Lower lobe of right lung (tissue), 2 donors: ENCODE measurements around the gene G2E3. TPM values are rescaled to one million over a fixed set of nuclear protein-coding genes. Genes with fewer than 3 reads are reported as not detected.
A peak's percentile ranks its signal among the peaks of the same experiment; 100 is the strongest.

ENCODE experiments used
- ATAC-seq, 2 donors: fragments of 200-7000 bp; cut with Tn5 transposase; one replicate each; pipeline ENCODE4 v1.9.1; 2020 to 2022; ENCODE audit warnings: mild to moderate bottlenecking in 2 of 2, moderate library complexity in 2 of 2
- DNase-seq: peaks from one replicate; pipeline ENCODE4 v3.0.0-alpha.2; 2020
- H3K27ac ChIP-seq: fragments of 200-600 bp; one replicate; pipeline ENCODE4 v1.8.0; 2022
- H3K27me3 ChIP-seq: fragments of 200-600 bp; one replicate; pipeline ENCODE4 v1.8.0; 2022; ENCODE audit warnings: low read depth
- H3K36me3 ChIP-seq: fragments of 200-600 bp; one replicate; pipeline ENCODE4 v1.8.0; 2022; ENCODE audit warnings: mild to moderate bottlenecking
- H3K4me1 ChIP-seq: fragments of 200-600 bp; one replicate; pipeline ENCODE4 v1.8.0; 2022
- H3K4me3 ChIP-seq: fragments of 200-600 bp; one replicate; pipeline ENCODE4 v1.8.0; 2022; ENCODE audit warnings: mild to moderate bottlenecking
- H3K9me3 ChIP-seq: fragments of 200-600 bp; one replicate; pipeline ENCODE4 v1.8.0; 2022
- CTCF ChIP-seq: fragments of 200-600 bp; IDR thresholded peaks from one replicate; pipeline ENCODE4 v1.8.0; 2022; ENCODE audit warnings: antibody characterized with exemption, mild to moderate bottlenecking
- intact Hi-C: fragments of 100-400 bp; cut with DNase I; formaldehyde crosslinking; loops from one replicate; pipeline ENCODE4 v1.11.0; 2022
- total RNA-seq: library from RNA; stranded (reverse); fragmentation: NEBNext Ultra II Directional; extraction: Animal tissue kit (Norgen Biotek cat#: 25700); gene quantifications from one replicate; pipeline ENCODE4 v1.2.1, GENCODE V29; 2021
- donor health status: DM: no; HTN: yes; CAD: no; lungs with severe emphysema.

The G2E3 gene
- total RNA-seq, 1 donor from 2014 or later, result 14.3 TPM

DNA sequence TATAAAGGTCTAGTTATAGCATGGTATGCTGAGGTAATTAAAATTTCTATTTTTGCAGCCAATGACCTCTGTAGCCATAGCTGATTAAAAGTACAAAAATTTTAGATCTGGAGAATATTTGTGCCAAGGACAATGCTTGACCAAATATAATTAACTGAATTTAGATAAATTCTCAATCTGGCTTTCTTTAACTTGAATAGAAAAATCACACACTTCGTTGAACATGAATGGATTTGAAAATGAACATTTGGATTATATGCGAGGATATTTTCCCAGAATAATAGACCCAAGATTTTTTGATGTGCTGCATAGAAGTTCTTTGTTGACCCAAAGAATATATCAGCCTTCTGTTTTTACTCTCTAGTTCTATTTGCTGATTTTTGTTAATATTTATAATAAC is 38.4 kb upstream of the G2E3 start:
- ATAC-seq (no peak), DNase-seq (no peak)
- Histone ChIP-seq H3K27ac (no peak overlapping the region), H3K27me3 (no peaks in the 10 kb centered on the region), H3K4me3 (no peak overlapping the region), H3K9me3 (no peaks in the 10 kb centered on the region), H3K36me3 (no peaks in the 10 kb centered on the region), H3K4me1 (no peaks in the 10 kb centered on the region)
- no peak for TF ChIP-seq CTCF
- intact Hi-C loops, result no loop called here

DNA sequence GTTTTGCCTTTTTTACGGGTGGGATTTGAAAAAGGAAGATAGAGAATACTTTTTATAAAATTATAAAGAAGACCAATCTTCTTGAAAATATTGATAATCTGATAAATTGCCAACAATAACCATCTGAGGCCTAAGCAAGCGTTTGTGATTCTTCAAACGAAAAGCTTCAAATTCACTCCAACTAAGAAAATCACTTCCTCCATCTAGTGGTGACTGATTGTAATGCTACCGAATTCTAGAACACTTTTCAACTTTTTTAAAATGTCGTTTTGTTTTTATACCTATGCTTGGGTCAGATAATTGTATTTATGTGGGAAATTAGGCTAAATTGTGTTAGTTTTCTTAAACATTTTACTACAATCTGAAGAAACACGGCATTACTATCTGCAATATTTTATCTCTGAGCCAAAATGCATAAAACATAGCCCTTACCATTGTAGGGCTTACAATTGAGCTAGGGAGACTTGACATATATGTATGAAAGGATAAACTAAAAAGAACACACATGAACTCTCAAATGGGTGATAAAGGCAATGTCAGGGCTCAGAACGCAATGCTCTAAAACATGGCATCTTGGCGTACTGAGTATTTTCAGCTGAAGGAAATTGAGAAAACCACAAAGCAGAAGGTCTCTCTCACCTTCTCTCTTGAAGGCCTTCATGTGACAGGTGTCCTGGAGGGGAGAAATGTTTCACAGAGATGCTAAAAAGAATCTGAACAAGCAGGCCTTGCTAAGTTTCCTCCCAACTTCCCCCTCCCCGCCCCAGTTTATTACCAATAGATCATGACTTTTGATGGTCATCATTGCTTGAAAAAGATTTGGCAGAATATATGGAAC is 36.8 kb upstream of the G2E3 start:
- TF ChIP-seq CTCF, result peak; percentile 68
- Histone ChIP-seq H3K27me3 (no peaks in the 10 kb centered on the region), H3K4me3 (no peak overlapping the region), H3K4me1 (no peaks in the 10 kb centered on the region), H3K27ac (no peak overlapping the region), H3K36me3 (no peaks in the 10 kb centered on the region), H3K9me3 (no peaks in the 10 kb centered on the region)
- intact Hi-C loops, result no loop called here
- DNase-seq (no peak), ATAC-seq (peak in 1 of 2 donors; percentile 55)

- no peaks in the 10 kb centered on the region for H3K9me3 ChIP-seq
- H3K27ac ChIP-seq, result no peak overlapping the region
- no peaks in the 10 kb centered on the region for H3K4me1 ChIP-seq
- no peak for DNase-seq
- no peak for ATAC-seq
- intact Hi-C loops, result no loop called here
- no peaks in the 10 kb centered on the region for H3K36me3 ChIP-seq
- TF ChIP-seq CTCF, result no peak
- no peak overlapping the region for H3K4me3 ChIP-seq
- no peaks in the 10 kb centered on the region for H3K27me3 ChIP-seq
Measured at GRCh38 chr14:30525833-30526232, 33.1 kb upstream of the G2E3 start.

DNA sequence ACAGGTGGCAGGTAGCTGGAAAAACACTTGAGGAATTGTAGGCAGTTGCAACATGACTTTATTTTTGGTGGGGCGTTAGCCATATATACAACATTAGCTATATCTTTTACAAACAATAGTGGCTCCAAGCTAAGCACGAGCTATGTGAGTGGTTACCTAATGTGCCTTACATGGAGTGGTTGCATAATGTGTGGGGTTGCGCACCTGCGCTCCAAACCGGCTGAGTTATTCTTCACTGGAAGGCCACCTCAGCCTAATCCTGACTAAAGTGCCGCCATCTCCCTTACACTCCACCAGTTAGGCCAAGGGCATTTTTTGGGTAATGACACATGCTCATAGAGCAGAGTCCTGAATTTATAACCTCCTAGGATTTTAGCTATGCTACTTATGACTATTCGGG is 31.8 kb upstream of the G2E3 start:
- ATAC-seq (no peak), DNase-seq (no peak)
- Histone ChIP-seq H3K27me3 (no peaks in the 10 kb centered on the region), H3K27ac (no peak overlapping the region), H3K36me3 (no peaks in the 10 kb centered on the region), H3K4me1 (no peaks in the 10 kb centered on the region), H3K4me3 (no peak overlapping the region), H3K9me3 (no peaks in the 10 kb centered on the region)
- intact Hi-C loops, result no loop called here
- TF ChIP-seq CTCF, result no peak

DNA sequence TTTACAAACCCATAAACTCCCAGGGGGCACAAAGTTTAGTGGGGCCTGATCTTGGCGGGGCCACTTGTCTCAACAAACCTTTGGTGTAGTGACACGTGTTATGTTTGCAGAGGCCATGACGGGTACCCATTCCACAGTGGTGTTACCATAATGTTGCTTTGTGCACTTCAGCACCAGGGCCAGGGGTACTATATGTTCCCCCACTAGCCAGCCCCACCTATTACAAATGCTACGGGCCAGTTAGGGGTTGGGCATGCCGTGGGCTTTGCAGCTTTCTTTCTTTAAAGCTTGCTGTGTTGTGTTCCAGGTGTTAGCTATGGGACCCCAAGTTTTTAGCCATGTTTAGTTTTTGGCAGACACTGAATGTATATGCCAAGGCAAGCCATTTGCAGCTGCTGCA is 30.8 kb upstream of the G2E3 start:
- H3K27ac ChIP-seq, result no peak overlapping the region
- H3K27me3 ChIP-seq, result no peaks in the 10 kb centered on the region
- H3K4me1 ChIP-seq, result no peaks in the 10 kb centered on the region
- no peaks in the 10 kb centered on the region for H3K9me3 ChIP-seq
- intact Hi-C loops, result no loop called here
- H3K4me3 ChIP-seq, result no peak overlapping the region
- TF ChIP-seq CTCF, result no peak
- ATAC-seq (no peak), DNase-seq (no peak)
- no peaks in the 10 kb centered on the region for H3K36me3 ChIP-seq
